ENCODE measurements around the gene MBD1.
"Not testable (repeated sequence)": the region's sequence is repeated elsewhere in the genome, so short reads cannot be mapped to it uniquely, and the experiment has no call there.

The MBD1 gene

DNA sequence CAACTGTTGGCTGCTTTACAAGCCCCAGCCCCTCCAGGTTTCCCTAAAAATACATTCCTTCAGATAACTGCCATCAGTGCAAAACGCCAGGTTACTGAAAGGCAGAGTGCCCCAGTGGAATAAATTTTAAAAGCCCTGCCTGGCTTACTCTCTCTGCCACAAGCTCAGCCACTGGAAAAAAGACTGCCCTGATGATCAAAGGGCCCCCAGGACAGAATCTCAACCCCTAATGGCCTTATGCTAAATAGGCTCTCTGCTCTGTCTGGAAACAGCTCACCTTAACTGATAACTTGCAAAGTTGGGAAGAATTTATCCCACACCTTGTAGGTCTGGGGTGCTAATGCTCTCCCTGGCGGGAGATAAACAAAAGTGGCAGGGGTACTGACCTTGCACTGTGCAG lies 48.9 kb downstream of the MBD1 start:
- Histone ChIP-seq H3K36me3 (replicated peaks; ENCODE audit: insufficient read depth, low read length) (no peaks in the 10 kb centered on the region), H3K4me3 (ENCODE audit: low read length) (no peak overlapping the region), H3K27me3 (replicated peaks; ENCODE audit: insufficient read depth, low read length) (no peaks in the 10 kb centered on the region), H3K4me2 (ENCODE audit: low read depth, low read length) (no peak overlapping the region), H3F3A (ENCODE audit: insufficient read depth, low read length) (no peaks in the 10 kb centered on the region), H3K9me3 (replicated peaks; ENCODE audit: insufficient read depth, low read length) (no peaks in the 10 kb centered on the region), H3K9ac (ENCODE audit: low read length) (no peak overlapping the region), H4K20me1 (ENCODE audit: insufficient read depth, low read length) (no peaks in the 10 kb centered on the region), H3K9me2 (replicated peaks; ENCODE audit: insufficient read depth, low read length) (no peaks in the 10 kb centered on the region), H3K79me2 (ENCODE audit: low read length) (no peaks in the 10 kb centered on the region), H2AFZ (ENCODE audit: low read length) (no peak overlapping the region), H3K4me1 (ENCODE audit: low read length) (no peaks in the 10 kb centered on the region), H3K27ac (ENCODE audit: low read length) (no peak overlapping the region)
- TF ChIP-seq EZH2phosphoT487 (IDR thresholded peaks at IDR 0.05; ENCODE audit: low read length): no peak
- TF ChIP-seq, protein P1, sequence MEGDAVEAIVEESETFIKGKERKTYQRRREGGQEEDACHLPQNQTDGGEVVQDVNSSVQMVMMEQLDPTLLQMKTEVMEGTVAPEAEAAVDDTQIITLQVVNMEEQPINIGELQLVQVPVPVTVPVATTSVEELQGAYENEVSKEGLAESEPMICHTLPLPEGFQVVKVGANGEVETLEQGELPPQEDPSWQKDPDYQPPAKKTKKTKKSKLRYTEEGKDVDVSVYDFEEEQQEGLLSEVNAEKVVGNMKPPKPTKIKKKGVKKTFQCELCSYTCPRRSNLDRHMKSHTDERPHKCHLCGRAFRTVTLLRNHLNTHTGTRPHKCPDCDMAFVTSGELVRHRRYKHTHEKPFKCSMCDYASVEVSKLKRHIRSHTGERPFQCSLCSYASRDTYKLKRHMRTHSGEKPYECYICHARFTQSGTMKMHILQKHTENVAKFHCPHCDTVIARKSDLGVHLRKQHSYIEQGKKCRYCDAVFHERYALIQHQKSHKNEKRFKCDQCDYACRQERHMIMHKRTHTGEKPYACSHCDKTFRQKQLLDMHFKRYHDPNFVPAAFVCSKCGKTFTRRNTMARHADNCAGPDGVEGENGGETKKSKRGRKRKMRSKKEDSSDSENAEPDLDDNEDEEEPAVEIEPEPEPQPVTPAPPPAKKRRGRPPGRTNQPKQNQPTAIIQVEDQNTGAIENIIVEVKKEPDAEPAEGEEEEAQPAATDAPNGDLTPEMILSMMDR (IDR thresholded peaks at IDR 0.05; ENCODE audit: low read length): no peak
- no peak for TF ChIP-seq EZH2 (optimal IDR thresholded peaks at IDR 0.05; ENCODE audit: low read depth, low read length)
- no peak for DNase-seq

DNA sequence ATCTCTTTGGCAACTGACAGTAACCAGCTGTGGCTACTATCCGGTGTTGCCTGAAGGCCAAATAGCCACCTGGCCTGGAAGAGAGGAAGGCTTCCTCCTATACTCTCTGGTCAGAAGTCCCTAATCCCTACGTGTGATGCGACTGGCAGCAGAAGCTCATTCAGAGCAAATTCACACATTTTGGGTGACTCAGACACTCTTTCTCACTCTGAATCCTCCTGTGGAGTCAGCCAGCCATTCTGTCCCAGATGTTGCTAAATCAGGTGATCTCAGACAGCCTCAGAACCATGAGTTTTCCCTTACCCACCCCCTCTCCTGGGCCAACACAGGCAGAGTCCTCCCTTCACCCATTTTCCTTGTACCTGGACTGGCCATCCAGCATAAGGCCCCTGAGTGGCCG lies 49.7 kb downstream of the MBD1 start:
- H4K20me1 ChIP-seq (ENCODE audit: insufficient read depth, low read length): no peaks in the 10 kb centered on the region
- H3K4me1 ChIP-seq (ENCODE audit: low read length): 0 out of 2 replicates have a peak, but pooled peaks cover 1% of the 10 kb centered on the region
- no peak overlapping the region for H3K4me2 ChIP-seq (ENCODE audit: low read depth, low read length)
- no peaks in the 10 kb centered on the region for H3K9me3 ChIP-seq (replicated peaks; ENCODE audit: insufficient read depth, low read length)
- H3F3A ChIP-seq (ENCODE audit: insufficient read depth, low read length): no peaks in the 10 kb centered on the region
- no peak overlapping the region for H2AFZ ChIP-seq (ENCODE audit: low read length)
- H3K79me2 ChIP-seq (ENCODE audit: low read length): no peaks in the 10 kb centered on the region
- no peak overlapping the region for H3K27ac ChIP-seq (ENCODE audit: low read length)
- no peak overlapping the region for H3K4me3 ChIP-seq (ENCODE audit: low read length)
- no peaks in the 10 kb centered on the region for H3K36me3 ChIP-seq (replicated peaks; ENCODE audit: insufficient read depth, low read length)
- H3K9ac ChIP-seq (ENCODE audit: low read length): no peak overlapping the region
- no peaks in the 10 kb centered on the region for H3K27me3 ChIP-seq (replicated peaks; ENCODE audit: insufficient read depth, low read length)
- DNase-seq: no peak
- TF ChIP-seq EZH2phosphoT487 (IDR thresholded peaks at IDR 0.05; ENCODE audit: low read length): no peak
- TF ChIP-seq, protein P1 (IDR thresholded peaks at IDR 0.05; ENCODE audit: low read length): no peak
- TF ChIP-seq EZH2 (optimal IDR thresholded peaks at IDR 0.05; ENCODE audit: low read depth, low read length): no peak
- no peaks in the 10 kb centered on the region for H3K9me2 ChIP-seq (replicated peaks; ENCODE audit: insufficient read depth, low read length)

DNA sequence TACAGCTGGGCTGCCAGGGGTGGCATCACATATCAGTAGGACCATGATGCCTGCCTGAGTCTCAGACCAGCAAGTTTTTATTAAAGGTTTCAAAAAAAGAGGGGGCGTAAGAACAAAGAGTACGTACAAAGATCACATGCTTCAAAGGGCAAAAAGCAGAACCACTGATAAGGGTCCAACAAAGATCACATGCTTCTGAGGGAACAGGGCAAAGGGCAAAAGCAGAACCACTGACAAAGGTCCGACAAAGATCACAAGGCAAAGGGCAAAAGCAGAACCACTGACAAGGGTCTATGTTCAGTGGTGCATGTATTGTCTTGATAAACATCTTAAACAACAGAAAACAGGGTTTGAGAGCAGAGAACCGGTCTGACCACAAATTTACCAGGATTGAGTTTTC lies 61.1 kb downstream of the MBD1 start:
- not testable (repeated sequence) for H3K9me3 ChIP-seq (replicated peaks; ENCODE audit: insufficient read depth, low read length); H3K27me3 ChIP-seq (replicated peaks; ENCODE audit: insufficient read depth, low read length); H3K27ac ChIP-seq (ENCODE audit: low read length); H2AFZ ChIP-seq (ENCODE audit: low read length); H3K9me2 ChIP-seq (replicated peaks; ENCODE audit: insufficient read depth, low read length); H3K36me3 ChIP-seq (replicated peaks; ENCODE audit: insufficient read depth, low read length); H3K9ac ChIP-seq (ENCODE audit: low read length); H3F3A ChIP-seq (ENCODE audit: insufficient read depth, low read length); H3K79me2 ChIP-seq (ENCODE audit: low read length); H4K20me1 ChIP-seq (ENCODE audit: insufficient read depth, low read length); H3K4me1 ChIP-seq (ENCODE audit: low read length); H3K4me3 ChIP-seq (ENCODE audit: low read length); DNase-seq; H3K4me2 ChIP-seq (ENCODE audit: low read depth, low read length)
